Naive thymus-derived CD8-positive, alpha-beta T cell (primary cell): ENCODE measurements around the gene AEN. TPM values are rescaled to one million over a fixed set of nuclear protein-coding genes. Genes with fewer than 3 reads are reported as not detected.
"Not testable (repeated sequence)": the region's sequence is repeated elsewhere in the genome, so short reads cannot be mapped to it uniquely, and the experiment has no call there.

ENCODE experiments used
- ATAC-seq, 2 donors: fragments of 150-1000 bp; cut with Tn5 transposase in 1 of 2; sonication (Bioruptor Pico), chemical (Tn5 transposase) in 1 of 2; 1 replicate in 1 of 2; 2 replicates in 1 of 2; pipeline ENCODE4 v1.10.0; 2021; ENCODE audit warnings: mild to moderate bottlenecking in 2 of 2, moderate library complexity in 2 of 2
- POLR2A ChIA-PET: fragments of 350-600 bp; sonication (Branson Sonifier 250); formaldehyde crosslinking; loops from one replicate; lab custom pipeline; 2021; ENCODE audit warnings: antibody characterized with exemption; lab: Charles Lee
- DNase-seq, 10 donors: peaks; one replicate each; pipeline versions ENCODE4 v3.0.0 to v3.0.0-alpha.2; 2020 to 2022
- H3K27ac Mint-ChIP-seq, 10 donors: one replicate each; pipeline ENCODE4 v1.8.0; 2020 to 2022; ENCODE audit warnings: mild to moderate bottlenecking in 10 of 10, mixed read lengths in 10 of 10, moderate library complexity in 4 of 10, inconsistent platforms in 1 of 10
- H3K27me3 Mint-ChIP-seq, 5 donors: one replicate each; pipeline ENCODE4 v1.8.0; 2021 to 2022; ENCODE audit warnings: mixed read lengths in 5 of 5
- H3K36me3 Mint-ChIP-seq, 3 donors: one replicate each; pipeline ENCODE4 v1.8.0; 2020 to 2022; ENCODE audit warnings: mixed read lengths in 3 of 3, mild to moderate bottlenecking in 2 of 3, inconsistent platforms in 1 of 3
- H3K4me1 Mint-ChIP-seq, 4 donors: one replicate each; pipeline ENCODE4 v1.8.0; 2021 to 2022; ENCODE audit warnings: mixed read lengths in 4 of 4
- H3K4me3 Mint-ChIP-seq, 10 donors: one replicate each; pipeline ENCODE4 v1.8.0; 2020 to 2022; ENCODE audit warnings: mild to moderate bottlenecking in 10 of 10, mixed read lengths in 10 of 10, moderate library complexity in 6 of 10, inconsistent platforms in 1 of 10
- H3K9me3 Mint-ChIP-seq, 9 donors: one replicate each; pipeline ENCODE4 v1.8.0; 2020 to 2022; ENCODE audit warnings: mixed read lengths in 9 of 9, mild to moderate bottlenecking in 3 of 9, inconsistent platforms in 1 of 9, moderate library complexity in 1 of 9
- polyA plus RNA-seq, 3 donors: library from polyadenylated mRNA; unstranded; fragments of 300-500 nt; fragmentation: Illumina TruSeq; gene quantifications; one replicate each; pipeline ENCODE4 v1.2.3, GENCODE V29; 2021
- total RNA-seq, 8 experiments: library from RNA in 2 of 8; stranded (reverse) in 2 of 8; gene quantifications; one replicate each; pipeline ENCODE4 v1.2.3 and lab custom pipeline; 2021 to 2026

The AEN gene
- total and polyA plus RNA-seq, 5 experiments from 2014 or later: 18.0 to 51.6 (median 32.9) TPM

- H3K4me3 Mint-ChIP-seq: peak overlapping the region in 8 of 10 donors; percentile 12 to 70 (median 47)
- POLR2A ChIA-PET: interaction anchor here (0.6 to 5.0 kb wide), 4 partner anchors 19 to 159 kb away, joined by 3 to 34 read pairs (median 4); partner anchors contain the start of genes MRPL46 and MRPS11
- no peak for ATAC-seq
- peak overlapping the region; percentile 91 to 100 (median 97) for H3K27ac Mint-ChIP-seq
- no peak for DNase-seq
- peaks cover 43 to 92% (median 86%) of the 10 kb centered on the region in 4 donors for H3K4me1 Mint-ChIP-seq
- H3K9me3 Mint-ChIP-seq: no peaks in the 10 kb centered on the region
- no peaks in the 10 kb centered on the region for H3K27me3 Mint-ChIP-seq
- peaks cover 0 to 30% (median 24%) of the 10 kb centered on the region in 3 donors for H3K36me3 Mint-ChIP-seq
Observed at GRCh38 chr15:88625943-88626741, 5.0 kb downstream of the AEN start.

DNA sequence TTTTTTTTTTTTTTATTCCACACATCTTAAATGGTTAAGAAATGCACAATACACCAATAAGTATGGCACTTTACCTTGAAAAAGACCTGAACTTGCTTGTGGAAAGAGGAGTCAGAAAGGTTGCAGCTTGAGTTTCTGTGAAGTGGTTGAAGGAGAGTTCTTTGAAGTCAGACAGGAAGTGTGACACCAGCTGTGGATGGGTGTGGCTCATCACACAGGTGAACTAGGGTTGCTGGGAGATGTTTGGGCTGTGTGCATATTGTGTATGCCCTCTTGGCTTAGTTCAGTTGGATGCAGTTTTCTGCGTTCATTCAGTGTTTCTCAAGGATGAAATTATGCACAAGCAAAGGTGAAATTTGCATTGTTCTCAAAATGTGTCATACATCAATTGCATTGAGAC, 6.3 kb downstream of the AEN start:
- POLR2A ChIA-PET: interaction anchor here (0.7 to 5.0 kb wide), 5 partner anchors 18 to 187 kb away, joined by 3 to 34 read pairs (median 4); partner anchors contain the start of genes MRPL46 and MRPS11
- peaks cover 40 to 96% (median 89%) of the 10 kb centered on the region in 4 donors for H3K4me1 Mint-ChIP-seq
- peak in 9 of 10 donors; percentile 62 to 95 (median 84) for DNase-seq
- H3K27ac Mint-ChIP-seq: peak overlapping the region; percentile 90 to 100 (median 97)
- no peaks in the 10 kb centered on the region for H3K27me3 Mint-ChIP-seq
- H3K4me3 Mint-ChIP-seq: peak overlapping the region; percentile 42 to 88 (median 68)
- peak; percentile 78 to 88 for ATAC-seq
- H3K9me3 Mint-ChIP-seq: no peaks in the 10 kb centered on the region
- H3K36me3 Mint-ChIP-seq: peaks cover 0 to 40% (median 32%) of the 10 kb centered on the region in 3 donors

- Mint-ChIP-seq H3K4me3 (peak overlapping the region; percentile 42 to 88 (median 68)), H3K36me3 (peaks cover 0 to 41% (median 35%) of the 10 kb centered on the region in 3 donors), H3K4me1 (peaks cover 37 to 95% (median 88%) of the 10 kb centered on the region in 4 donors), H3K27ac (peak overlapping the region; percentile 90 to 100 (median 97)), H3K27me3 (no peaks in the 10 kb centered on the region), H3K9me3 (no peaks in the 10 kb centered on the region)
- ATAC-seq (no peak), DNase-seq (no peak)
- POLR2A ChIA-PET: interaction anchor here (0.7 to 5.0 kb wide), 4 partner anchors 18 to 188 kb away, joined by 3 to 34 read pairs (median 4); no protein-coding TSS in a partner anchor
Observed at GRCh38 chr15:88628018-88628654, 7.0 kb downstream of the AEN start.

- POLR2A ChIA-PET: interaction anchor here (1.0 to 5.0 kb wide), 2 partner anchors 20 to 21 kb away, joined by 3 to 34 read pairs; no protein-coding TSS in a partner anchor
- Mint-ChIP-seq H3K4me3 (peak overlapping the region in 7 of 10 donors; percentile 42 to 88 (median 68)), H3K27ac (peak overlapping the region; percentile 90 to 100 (median 97)), H3K9me3 (no peaks in the 10 kb centered on the region), H3K27me3 (no peaks in the 10 kb centered on the region), H3K36me3 (peaks cover 0 to 40% (median 38%) of the 10 kb centered on the region in 3 donors), H3K4me1 (peaks cover 31 to 92% (median 85%) of the 10 kb centered on the region in 4 donors)
- DNase-seq (no peak), ATAC-seq (no peak)
Observed at GRCh38 chr15:88629071-88629470, 7.9 kb downstream of the AEN start.

GRCh38 chr15:88630141-88630721, 9.1 kb downstream of the AEN start:
- ATAC-seq: no peak

GRCh38 chr15:88630798-88631463, 9.8 kb downstream of the AEN start:
- Mint-ChIP-seq H3K9me3 (no peaks in the 10 kb centered on the region), H3K36me3 (peaks cover 0 to 40% (median 38%) of the 10 kb centered on the region in 3 donors), H3K27me3 (no peaks in the 10 kb centered on the region), H3K27ac (peak overlapping the region; percentile 90 to 100 (median 97)), H3K4me1 (peaks cover 27 to 92% (median 84%) of the 10 kb centered on the region in 4 donors), H3K4me3 (peak overlapping the region in 9 of 10 donors; percentile 31 to 88 (median 70))
- POLR2A ChIA-PET: interaction anchor here (1.0 to 1.8 kb wide), 3 partner anchors 9 to 19 kb away, joined by 3 to 6 read pairs (median 3); partner anchors contain the start of gene AEN
- ATAC-seq: no peak
- DNase-seq: no peak

More at GRCh38 chr15:88630141-88630721, 9.1 kb downstream of the AEN start:
- Mint-ChIP-seq H3K9me3 (no peaks in the 10 kb centered on the region), H3K4me3 (peak overlapping the region; percentile 31 to 88 (median 67)), H3K36me3 (peaks cover 0 to 40% (median 38%) of the 10 kb centered on the region in 3 donors), H3K27me3 (no peaks in the 10 kb centered on the region), H3K27ac (peak overlapping the region; percentile 90 to 100 (median 97)), H3K4me1 (peaks cover 25 to 91% (median 85%) of the 10 kb centered on the region in 4 donors)
- no peak for DNase-seq
- POLR2A ChIA-PET: interaction anchor here (1.0 to 1.8 kb wide), 3 partner anchors 8 to 20 kb away, joined by 3 to 6 read pairs (median 3); partner anchors contain the start of gene AEN

- H3K4me3 Mint-ChIP-seq: peak overlapping the region in 6 of 10 donors; percentile 22 to 56 (median 40)
- peak overlapping the region; percentile 90 to 100 (median 97) for H3K27ac Mint-ChIP-seq
- H3K9me3 Mint-ChIP-seq: no peaks in the 10 kb centered on the region
- POLR2A ChIA-PET: interaction anchor here (1.2 to 2.3 kb wide), 2 partner anchors 19 to 165 kb away, joined by 3 to 5 read pairs; partner anchors contain the start of genes MRPL46 and MRPS11
- DNase-seq: no peak
- no peaks in the 10 kb centered on the region for H3K27me3 Mint-ChIP-seq
- H3K4me1 Mint-ChIP-seq: peaks cover 31 to 96% (median 88%) of the 10 kb centered on the region in 4 donors
- peaks cover 0 to 40% (median 38%) of the 10 kb centered on the region in 3 donors for H3K36me3 Mint-ChIP-seq
- ATAC-seq: no peak
Observed at GRCh38 chr15:88631464-88632028, 10.4 kb downstream of the AEN start.

- H3K4me1 Mint-ChIP-seq: peaks cover 40 to 96% (median 90%) of the 10 kb centered on the region in 4 donors
- H3K27ac Mint-ChIP-seq: peak overlapping the region; percentile 90 to 100 (median 96)
- H3K4me3 Mint-ChIP-seq: peak overlapping the region in 8 of 10 donors; percentile 2 to 57 (median 42)
- ATAC-seq, H3K9me3 Mint-ChIP-seq, DNase-seq, H3K27me3 Mint-ChIP-seq: not testable (repeated sequence)
- peaks cover 0 to 38% (median 34%) of the 10 kb centered on the region in 3 donors for H3K36me3 Mint-ChIP-seq
- POLR2A ChIA-PET: interaction anchor here (0.6 to 4.3 kb wide), 3 partner anchors 16 to 1936 kb away, joined by 4 to 40 read pairs (median 5); partner anchors contain the start of genes MRPL46 and MRPS11
Observed at GRCh38 chr15:88632797-88633196, 11.7 kb downstream of the AEN start.

DNA sequence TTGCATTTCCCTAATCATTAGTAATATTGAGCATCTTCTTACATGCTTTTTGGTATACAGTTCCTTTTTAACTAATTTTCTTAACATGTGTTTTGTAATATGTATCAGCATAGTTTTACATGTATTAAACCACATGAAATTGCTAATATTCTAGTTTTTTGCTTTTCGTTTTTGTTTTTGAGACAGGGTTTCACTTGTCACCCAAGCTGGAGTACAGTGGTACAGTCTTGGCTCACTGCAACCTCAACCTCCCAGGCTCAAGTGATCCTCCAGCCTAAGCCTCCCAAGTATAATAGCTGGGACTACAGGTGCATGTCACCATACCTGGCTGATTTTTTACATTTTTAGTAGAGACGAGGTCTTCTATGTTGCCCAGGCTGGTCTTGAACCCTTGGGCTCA, 13.3 kb downstream of the AEN start:
- ATAC-seq: no peak
- no peaks in the 10 kb centered on the region for H3K27me3 Mint-ChIP-seq
- H3K4me1 Mint-ChIP-seq: peaks cover 42 to 92% (median 87%) of the 10 kb centered on the region in 4 donors
- H3K4me3 Mint-ChIP-seq: peak overlapping the region in 7 of 10 donors; percentile 14 to 94 (median 51)
- peak overlapping the region; percentile 89 to 100 (median 98) for H3K27ac Mint-ChIP-seq
- H3K9me3 Mint-ChIP-seq: no peaks in the 10 kb centered on the region
- POLR2A ChIA-PET: interaction anchor here (1.4 to 4.3 kb wide), 2 partner anchors 9 to 14 kb away, joined by 4 to 40 read pairs; no protein-coding TSS in a partner anchor
- no peak for DNase-seq
- peaks cover 0 to 31% (median 26%) of the 10 kb centered on the region in 3 donors for H3K36me3 Mint-ChIP-seq

DNA sequence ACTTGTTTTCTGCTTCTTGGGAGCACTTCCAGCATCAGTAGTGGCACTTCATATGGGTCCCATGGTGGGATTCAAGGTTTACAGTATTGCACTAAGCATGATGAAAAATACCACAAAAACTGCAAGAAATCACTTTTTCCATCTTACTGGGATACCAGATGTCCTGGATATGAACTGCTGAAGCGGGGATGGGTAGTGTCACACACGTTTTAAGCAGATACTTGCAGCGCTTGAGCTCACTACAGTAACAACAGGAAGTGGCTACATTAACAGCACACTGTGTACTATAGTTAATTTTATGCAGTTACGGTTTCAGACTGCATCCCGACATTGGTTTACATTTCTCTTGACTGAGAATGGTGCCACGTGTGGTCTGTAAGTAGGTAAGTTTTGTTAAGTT, 14.2 kb downstream of the AEN start:
- ATAC-seq (peak; percentile 38 to 50), DNase-seq (peak in 8 of 10 donors; percentile 34 to 85 (median 58))
- H3K4me1 Mint-ChIP-seq: peaks cover 44 to 92% (median 87%) of the 10 kb centered on the region in 4 donors
- peaks cover 6 to 29% (median 25%) of the 10 kb centered on the region in 3 donors for H3K36me3 Mint-ChIP-seq
- peak overlapping the region; percentile 93 to 100 (median 100) for H3K27ac Mint-ChIP-seq
- H3K4me3 Mint-ChIP-seq: peak overlapping the region; percentile 84 to 99 (median 94)
- POLR2A ChIA-PET: interaction anchor here (0.9 to 4.3 kb wide), 5 partner anchors 8 to 260 kb away, joined by 4 to 40 read pairs (median 10); partner anchors contain the start of genes AEN, HAPLN3, MRPL46 and MRPS11
- no peaks in the 10 kb centered on the region for H3K27me3 Mint-ChIP-seq
- no peaks in the 10 kb centered on the region for H3K9me3 Mint-ChIP-seq
